NCI-H2227 treated with DMSO at 0.1 percent for 48 hours (cell line): ENCODE measurements around the gene USP17L19.
"Not testable (repeated sequence)": the region's sequence is repeated elsewhere in the genome, so short reads cannot be mapped to it uniquely, and the experiment has no call there.

Experiments
- DNase-seq: peaks from one replicate; lab custom pipeline; 2025; lab: John Stamatoyannopoulos, UW

Gene USP17L19, protein sequence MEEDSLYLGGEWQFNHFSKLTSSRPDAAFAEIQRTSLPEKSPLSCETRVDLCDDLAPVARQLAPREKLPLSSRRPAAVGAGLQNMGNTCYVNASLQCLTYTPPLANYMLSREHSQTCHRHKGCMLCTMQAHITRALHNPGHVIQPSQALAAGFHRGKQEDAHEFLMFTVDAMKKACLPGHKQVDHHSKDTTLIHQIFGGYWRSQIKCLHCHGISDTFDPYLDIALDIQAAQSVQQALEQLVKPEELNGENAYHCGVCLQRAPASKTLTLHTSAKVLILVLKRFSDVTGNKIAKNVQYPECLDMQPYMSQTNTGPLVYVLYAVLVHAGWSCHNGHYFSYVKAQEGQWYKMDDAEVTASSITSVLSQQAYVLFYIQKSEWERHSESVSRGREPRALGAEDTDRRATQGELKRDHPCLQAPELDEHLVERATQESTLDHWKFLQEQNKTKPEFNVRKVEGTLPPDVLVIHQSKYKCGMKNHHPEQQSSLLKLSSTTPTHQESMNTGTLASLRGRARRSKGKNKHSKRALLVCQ

DNA sequence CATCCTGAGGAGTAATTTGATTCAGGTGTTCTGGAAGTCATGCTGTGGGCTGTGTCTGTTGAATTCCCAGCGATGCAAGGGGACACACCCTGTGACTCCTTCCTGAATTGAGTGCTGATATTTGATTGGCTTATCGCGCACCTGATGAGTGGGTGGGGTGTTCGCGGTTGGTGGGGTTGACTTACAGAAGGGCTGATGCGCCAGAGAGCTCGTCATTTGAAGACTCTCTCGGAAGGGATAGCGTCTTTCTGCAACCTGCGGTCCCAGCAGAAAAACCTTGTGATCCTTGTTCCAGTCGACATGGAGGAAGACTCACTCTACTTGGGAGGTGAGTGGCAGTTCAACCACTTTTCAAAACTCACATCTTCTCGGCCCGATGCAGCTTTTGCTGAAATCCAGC lies at the start of gene USP17L19:
USP17L19 (plus strand) TSS at position 301 of the 400 bp plus-strand sequence; CDS start at position 301, 0 bp downstream.
- not testable (repeated sequence) for DNase-seq

DNA sequence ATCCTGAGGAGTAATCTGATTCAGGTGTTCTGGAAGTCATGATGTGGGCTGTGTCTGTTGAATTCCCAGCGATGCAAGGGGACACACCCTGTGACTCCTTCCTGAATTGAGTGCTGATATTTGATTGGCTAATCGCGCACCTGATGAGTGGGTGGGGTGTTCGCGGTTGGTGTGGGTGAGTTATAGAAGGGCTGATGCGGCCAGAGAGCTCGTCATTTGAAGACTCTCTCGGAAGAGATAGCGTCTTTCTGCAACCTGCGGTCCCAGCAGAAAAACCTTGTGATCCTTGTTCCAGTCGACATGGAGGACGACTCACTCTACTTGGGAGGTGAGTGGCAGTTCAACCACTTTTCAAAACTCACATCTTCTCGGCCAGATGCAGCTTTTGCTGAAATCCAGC lies 42.8 kb upstream of the USP17L19 start, which contains the start of gene USP17L10:
USP17L10 (plus strand) TSS at position 301 of the 400 bp plus-strand sequence; CDS start at position 301, 0 bp downstream.
- DNase-seq, result not testable (repeated sequence)

DNA sequence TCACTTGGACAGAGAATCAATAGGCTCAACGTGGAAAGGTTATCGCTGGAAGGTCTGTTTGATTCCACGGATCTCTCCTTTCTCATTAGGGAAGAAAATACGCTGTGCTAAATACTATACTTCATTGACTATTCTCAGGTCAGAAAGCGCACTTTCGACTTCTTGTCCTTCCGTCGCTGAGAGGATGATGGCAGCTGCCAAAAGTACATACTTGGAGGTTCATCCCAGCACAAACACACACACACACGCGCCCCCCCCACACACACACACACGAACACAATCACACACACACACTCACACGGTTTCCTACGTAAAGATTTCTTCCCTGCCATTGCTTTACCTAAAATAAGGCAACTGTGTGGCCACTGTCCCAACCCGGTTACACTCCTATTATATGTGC lies 38.5 kb upstream of the USP17L19 start:
- DNase-seq, result not testable (repeated sequence)

DNA sequence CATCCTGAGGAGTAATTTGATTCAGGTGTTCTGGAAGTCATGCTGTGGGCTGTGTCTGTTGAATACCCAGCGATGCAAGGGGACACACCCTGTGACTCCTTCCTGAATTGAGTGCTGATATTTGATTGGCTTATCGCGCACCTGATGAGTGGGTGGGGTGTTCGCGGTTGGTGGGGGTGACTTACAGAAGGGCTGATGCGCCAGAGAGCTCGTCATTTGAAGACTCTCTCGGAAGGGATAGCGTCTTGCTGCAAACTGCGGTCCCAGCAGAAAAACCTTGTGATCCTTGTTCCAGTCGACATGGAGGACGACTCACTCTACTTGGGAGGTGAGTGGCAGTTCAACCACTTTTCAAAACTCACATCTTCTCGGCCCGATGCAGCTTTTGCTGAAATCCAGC lies 38.1 kb upstream of the USP17L19 start, which contains the start of gene USP17L11:
USP17L11 (plus strand) TSS at position 301 of the 400 bp plus-strand sequence; CDS start at position 301, 0 bp downstream.
- not testable (repeated sequence) for DNase-seq

DNA sequence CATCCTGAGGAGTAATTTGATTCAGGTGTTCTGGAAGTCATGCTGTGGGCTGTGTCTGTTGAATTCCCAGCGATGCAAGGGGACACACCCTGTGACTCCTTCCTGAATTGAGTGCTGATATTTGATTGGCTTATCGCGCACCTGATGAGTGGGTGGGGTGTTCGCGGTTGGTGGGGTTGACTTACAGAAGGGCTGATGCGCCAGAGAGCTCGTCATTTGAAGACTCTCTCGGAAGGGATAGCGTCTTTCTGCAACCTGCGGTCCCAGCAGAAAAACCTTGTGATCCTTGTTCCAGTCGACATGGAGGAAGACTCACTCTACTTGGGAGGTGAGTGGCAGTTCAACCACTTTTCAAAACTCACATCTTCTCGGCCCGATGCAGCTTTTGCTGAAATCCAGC lies 33.3 kb upstream of the USP17L19 start, which contains the start of gene USP17L12:
USP17L12 (plus strand) TSS at position 301 of the 400 bp plus-strand sequence; CDS start at position 301, 0 bp downstream.
- not testable (repeated sequence) for DNase-seq

DNA sequence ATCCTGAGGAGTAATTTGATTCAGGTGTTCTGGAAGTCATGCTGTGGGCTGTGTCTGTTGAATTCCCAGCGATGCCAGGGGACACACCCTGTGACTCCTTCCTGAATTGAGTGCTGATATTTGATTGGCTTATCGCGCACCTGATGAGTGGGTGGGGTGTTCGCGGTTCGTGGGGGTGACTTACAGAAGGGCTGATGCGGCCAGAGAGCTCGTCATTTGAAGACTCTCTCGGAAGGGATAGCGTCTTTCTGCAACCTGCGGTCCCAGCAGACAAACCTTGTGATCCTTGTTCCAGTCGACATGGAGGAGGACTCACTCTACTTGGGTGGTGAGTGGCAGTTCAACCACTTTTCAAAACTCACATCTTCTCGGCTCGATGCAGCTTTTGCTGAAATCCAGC lies 28.6 kb upstream of the USP17L19 start, which contains the start of gene USP17L13:
USP17L13 (plus strand) TSS at position 301 of the 400 bp plus-strand sequence; CDS start at position 301, 0 bp downstream.
- not testable (repeated sequence) for DNase-seq

DNA sequence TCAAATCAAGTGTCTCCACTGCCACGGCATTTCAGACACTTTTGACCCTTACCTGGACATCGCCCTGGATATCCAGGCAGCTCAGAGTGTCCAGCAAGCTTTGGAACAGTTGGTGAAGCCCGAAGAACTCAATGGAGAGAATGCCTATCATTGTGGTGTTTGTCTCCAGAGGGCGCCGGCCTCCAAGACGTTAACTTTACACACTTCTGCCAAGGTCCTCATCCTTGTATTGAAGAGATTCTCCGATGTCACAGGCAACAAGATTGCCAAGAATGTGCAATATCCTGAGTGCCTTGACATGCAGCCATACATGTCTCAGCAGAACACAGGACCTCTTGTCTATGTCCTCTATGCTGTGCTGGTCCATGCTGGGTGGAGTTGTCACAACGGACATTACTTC lies 22.9 kb upstream of the USP17L19 start:
- not testable (repeated sequence) for DNase-seq

DNA sequence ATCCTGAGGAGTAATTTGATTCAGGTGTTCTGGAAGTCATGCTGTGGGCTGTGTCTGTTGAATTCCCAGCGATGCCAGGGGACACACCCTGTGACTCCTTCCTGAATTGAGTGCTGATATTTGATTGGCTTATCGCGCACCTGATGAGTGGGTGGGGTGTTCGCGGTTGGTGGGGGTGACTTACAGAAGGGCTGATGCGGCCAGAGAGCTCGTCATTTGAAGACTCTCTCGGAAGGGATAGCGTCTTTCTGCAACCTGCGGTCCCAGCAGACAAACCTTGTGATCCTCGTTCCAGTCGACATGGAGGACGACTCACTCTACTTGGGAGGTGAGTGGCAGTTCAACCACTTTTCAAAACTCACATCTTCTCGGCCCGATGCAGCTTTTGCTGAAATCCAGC lies 19.1 kb upstream of the USP17L19 start, which contains the start of gene USP17L15:
USP17L15 (plus strand) TSS at position 301 of the 400 bp plus-strand sequence; CDS start at position 301, 0 bp downstream.
- DNase-seq, result not testable (repeated sequence)

DNA sequence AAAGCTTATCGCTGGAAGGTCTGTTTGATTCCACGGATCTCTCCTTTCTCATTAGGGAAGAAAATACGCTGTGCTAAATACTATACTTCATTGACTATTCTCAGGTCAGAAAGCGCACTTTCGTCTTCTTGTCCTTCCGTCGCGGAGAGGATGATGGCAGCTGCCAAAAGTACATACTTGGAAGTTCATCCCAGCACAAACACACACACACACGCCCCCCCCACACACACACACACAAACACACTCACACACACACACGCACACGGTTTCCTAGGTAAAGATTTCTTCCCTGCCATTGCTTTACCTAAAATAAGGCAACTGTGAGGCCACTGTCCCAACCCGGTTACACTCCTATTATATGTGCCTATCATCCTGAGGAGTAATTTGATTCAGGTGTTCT lies 14.7 kb upstream of the USP17L19 start:
- not testable (repeated sequence) for DNase-seq

DNA sequence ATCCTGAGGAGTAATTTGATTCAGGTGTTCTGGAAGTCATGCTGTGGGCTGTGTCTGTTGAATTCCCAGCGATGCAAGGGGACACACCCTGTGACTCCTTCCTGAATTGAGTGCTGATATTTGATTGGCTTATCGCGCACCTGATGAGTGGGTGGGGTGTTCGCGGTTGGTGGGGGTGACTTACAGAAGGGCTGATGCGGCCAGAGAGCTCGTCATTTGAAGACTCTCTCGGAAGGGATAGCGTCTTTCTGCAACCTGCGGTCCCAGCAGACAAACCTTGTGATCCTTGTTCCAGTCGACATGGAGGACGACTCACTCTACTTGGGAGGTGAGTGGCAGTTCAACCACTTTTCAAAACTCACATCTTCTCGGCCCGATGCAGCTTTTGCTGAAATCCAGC lies 9.6 kb upstream of the USP17L19 start, which contains the start of gene USP17L17:
USP17L17 (plus strand) TSS at position 301 of the 400 bp plus-strand sequence; CDS start at position 301, 0 bp downstream.
- DNase-seq, result not testable (repeated sequence)

DNA sequence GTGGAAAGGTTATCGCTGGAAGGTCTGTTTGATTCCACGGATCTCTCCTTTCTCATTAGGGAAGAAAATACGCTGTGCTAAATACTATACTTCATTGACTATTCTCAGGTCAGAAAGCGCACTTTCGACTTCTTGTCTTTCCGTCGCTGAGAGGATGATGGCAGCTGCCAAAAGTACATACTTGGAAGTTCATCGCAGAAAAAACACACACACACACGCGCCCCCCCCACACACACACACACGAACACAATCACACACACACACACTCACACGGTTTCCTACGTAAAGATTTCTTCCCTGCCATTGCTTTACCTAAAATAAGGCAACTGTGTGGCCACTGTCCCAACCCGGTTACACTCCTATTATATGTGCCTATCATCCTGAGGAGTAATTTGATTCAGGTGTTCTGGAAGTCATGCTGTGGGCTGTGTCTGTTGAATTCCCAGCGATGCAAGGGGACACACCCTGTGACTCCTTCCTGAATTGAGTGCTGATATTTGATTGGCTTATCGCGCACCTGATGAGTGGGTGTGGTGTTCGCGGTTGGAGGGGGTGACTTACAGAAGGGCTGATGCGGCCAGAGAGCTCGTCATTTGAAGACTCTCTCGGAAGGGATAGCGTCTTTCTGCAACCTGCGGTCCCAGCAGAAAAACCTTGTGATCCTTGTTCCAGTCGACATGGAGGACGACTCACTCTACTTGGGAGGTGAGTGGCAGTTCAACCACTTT lies 5.1 kb upstream of the USP17L19 start, which contains the start of gene USP17L18:
USP17L18 (plus strand) TSS at position 678 of the 728 bp plus-strand sequence; CDS start at position 678, 0 bp downstream.
- DNase-seq, result not testable (repeated sequence)

DNA sequence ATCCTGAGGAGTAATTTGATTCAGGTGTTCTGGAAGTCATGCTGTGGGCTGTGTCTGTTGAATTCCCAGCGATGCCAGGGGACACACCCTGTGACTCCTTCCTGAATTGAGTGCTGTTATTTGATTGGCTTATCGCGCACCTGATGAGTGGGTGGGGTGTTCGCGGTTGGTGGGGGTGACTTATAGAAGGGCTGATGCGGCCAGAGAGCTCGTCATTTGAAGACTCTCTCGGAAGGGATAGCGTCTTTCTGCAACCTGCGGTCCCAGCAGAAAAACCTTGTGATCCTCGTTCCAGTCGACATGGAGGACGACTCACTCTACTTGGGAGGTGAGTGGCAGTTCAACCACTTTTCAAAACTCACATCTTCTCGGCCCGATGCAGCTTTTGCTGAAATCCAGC lies 4.6 kb downstream of the USP17L19 start, which contains the start of gene USP17L20:
USP17L20 (plus strand) TSS at position 301 of the 400 bp plus-strand sequence; CDS start at position 301, 0 bp downstream.
- DNase-seq, result not testable (repeated sequence)

DNA sequence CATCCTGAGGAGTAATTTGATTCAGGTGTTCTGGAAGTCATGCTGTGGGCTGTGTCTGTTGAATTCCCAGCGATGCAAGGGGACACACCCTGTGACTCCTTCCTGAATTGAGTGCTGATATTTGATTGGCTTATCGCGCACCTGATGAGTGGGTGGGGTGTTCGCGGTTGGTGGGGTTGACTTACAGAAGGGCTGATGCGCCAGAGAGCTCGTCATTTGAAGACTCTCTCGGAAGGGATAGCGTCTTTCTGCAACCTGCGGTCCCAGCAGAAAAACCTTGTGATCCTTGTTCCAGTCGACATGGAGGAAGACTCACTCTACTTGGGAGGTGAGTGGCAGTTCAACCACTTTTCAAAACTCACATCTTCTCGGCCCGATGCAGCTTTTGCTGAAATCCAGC lies 9.4 kb downstream of the USP17L19 start, which contains the start of gene USP17L21:
USP17L21 (plus strand) TSS at position 301 of the 400 bp plus-strand sequence; CDS start at position 301, 0 bp downstream.
- DNase-seq, result not testable (repeated sequence)

DNA sequence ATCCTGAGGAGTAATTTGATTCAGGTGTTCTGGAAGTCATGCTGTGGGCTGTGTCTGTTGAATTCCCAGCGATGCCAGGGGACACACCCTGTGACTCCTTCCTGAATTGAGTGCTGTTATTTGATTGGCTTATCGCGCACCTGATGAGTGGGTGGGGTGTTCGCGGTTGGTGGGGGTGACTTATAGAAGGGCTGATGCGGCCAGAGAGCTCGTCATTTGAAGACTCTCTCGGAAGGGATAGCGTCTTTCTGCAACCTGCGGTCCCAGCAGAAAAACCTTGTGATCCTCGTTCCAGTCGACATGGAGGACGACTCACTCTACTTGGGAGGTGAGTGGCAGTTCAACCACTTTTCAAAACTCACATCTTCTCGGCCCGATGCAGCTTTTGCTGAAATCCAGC lies 14.1 kb downstream of the USP17L19 start, which contains the start of gene USP17L22:
USP17L22 (plus strand) TSS at position 301 of the 400 bp plus-strand sequence; CDS start at position 301, 0 bp downstream.
- not testable (repeated sequence) for DNase-seq

DNA sequence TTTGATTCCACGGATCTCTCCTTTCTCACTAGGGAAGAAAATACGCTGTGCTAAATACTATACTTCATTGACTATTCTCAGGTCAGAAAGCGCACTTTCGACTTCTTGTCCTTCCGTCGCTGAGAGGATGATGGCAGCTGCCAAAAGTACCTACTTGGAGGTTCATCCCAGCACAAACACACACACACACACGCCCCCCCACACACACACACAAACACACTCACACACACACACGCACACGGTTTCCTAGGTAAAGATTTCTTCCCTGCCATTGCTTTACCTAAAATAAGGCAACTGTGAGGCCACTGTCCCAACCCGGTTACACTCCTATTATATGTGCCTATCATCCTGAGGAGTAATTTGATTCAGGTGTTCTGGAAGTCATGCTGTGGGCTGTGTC lies 18.5 kb downstream of the USP17L19 start:
- DNase-seq, result not testable (repeated sequence)
